GM20431 (cell line): Measurements from ENCODE around the gene WDR64.

Experiments
- in situ Hi-C: fragments of 300-500 bp; cut with MseI, MboI; formaldehyde crosslinking; loops from one replicate; pipeline ENCODE4 v1.15.0; 2020; ENCODE audit warnings: low sequenced_read_pairs; ENCODE audit not compliant: unreplicated experiment

The WDR64 gene

DNA sequence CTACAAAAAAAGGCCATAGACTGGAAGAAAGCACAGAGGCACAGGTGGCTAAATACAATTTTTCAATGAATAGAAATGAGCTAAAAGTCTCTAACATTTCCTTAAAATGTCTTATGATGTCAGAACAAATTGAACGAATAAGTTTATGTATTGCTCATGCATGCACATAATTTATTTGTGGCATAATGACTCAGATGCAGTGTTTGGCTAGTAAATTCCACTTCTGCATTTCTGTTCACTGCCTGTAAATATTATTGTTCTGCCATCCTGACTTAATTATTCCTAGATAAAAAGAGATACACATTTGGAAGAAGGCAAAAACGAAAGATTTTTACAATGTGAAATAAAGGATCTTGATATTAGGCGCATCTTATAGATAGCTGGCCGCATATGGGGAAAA is 169.3 kb downstream of the WDR64 start:
- in situ Hi-C loops = no loop called here

DNA sequence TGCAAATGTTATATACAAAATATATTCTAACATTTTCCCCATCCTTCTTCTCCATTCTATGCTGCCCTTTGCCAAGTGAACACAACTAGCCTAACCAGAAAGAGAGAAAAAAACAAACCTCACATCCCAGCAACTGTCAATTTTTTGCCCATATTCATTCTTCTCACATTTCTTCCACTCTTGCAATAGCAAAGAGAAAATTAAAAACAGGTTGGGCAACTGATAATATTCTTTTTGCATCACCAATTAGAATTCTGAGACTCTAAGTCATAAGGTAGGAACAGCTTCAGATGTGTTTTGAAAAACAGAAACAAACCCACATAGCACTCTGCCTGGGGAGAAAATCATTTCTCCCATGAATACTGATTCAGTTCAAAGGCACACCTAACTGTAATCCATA is 170.8 kb downstream of the WDR64 start:
- in situ Hi-C loops = no loop called here

DNA sequence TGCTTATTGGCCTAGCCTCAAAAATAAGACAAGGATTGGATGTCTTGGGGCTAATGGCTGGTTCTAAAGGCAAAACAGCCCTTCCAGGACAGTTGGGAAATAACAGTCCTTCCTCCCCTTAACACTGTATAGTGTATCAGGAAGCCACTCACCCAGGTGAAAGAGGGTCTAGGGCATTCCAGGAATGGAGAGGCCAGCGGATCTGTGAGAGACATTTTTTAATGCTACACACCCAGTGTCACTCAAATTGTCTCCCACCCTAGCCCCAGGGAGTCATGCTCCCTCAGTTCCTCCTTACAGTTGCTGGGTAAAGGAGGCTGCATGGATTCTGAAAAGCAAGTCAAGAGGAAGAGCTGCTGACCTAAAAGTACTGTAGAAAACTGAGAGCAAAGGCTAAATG is 171.8 kb downstream of the WDR64 start:
- in situ Hi-C loops = no loop called here

- in situ Hi-C loops = loop anchor here (25.0 kb wide), 2 partner anchors 213 to 313 kb away; partner anchors contain the start of gene FH
Observed at GRCh38 chr1:241825581-241825980, 173.5 kb downstream of the WDR64 start.

GRCh38 chr1:241826613-241827012 is 174.5 kb downstream of the WDR64 start:
- in situ Hi-C loops = loop anchor here (25.0 kb wide), 2 partner anchors 214 to 314 kb away; partner anchors contain the start of gene FH

DNA sequence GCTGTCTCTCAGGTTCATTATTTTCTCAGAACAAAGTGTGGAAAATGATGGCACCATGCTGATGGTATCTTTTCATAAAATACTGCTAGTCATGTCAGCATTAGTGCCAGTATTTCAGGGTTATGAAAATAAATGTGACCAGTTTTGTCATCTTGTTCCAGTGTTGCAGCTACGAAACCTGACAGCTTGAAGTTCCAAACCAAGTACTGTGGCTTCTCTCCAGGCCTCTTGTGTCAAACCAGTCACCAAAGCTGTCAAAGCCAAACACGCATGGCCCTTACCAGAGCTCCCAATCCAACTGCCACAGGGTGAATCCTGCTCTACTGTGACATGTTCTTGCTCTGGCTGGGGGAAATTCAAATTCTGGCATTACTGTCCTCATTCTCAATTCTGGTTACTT is 175.2 kb downstream of the WDR64 start:
- in situ Hi-C loops = loop anchor here (25.0 kb wide), 2 partner anchors 215 to 315 kb away; partner anchors contain the start of gene FH

GRCh38 chr1:241828463-241829021 is 176.5 kb downstream of the WDR64 start:
- in situ Hi-C loops = loop anchor here (25.0 kb wide), 2 partner anchors 216 to 316 kb away; partner anchors contain the start of gene FH

- in situ Hi-C loops = loop anchor here (25.0 kb wide), 2 partner anchors 217 to 317 kb away; partner anchors contain the start of gene FH
Observed at GRCh38 chr1:241829468-241829867, 177.4 kb downstream of the WDR64 start.

DNA sequence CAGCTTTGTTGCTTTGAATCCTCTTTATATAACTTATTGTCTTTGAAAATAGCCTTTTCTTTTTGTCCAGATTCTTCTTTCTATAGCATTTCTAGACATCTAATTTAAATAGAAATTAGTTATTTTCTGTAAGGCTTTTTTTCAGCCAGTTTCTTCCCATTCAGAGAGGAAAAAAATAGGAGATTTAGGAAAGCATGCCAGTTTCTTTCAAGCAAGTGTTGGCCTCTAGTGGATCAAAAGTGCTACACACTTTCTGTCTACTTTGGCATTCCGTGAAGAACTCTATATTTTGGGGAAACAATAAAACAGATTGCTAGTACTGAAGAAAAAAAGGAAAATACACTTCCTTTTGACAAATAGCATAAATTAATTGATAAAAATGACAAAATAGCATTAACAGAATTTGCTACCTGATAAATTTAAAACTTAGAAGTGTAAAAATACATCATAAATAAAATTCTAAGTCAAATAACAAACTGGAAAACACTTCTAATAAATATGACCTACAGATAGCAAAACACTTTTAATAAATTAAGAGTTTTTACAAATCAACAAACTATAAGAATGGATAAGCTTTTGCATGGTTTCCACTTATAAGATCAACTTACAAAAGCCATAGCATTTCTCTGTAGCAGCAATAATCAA is 182.8 kb downstream of the WDR64 start:
- in situ Hi-C loops = loop anchor here (25.0 kb wide), 2 partner anchors 223 to 323 kb away; partner anchors contain the start of gene FH

- in situ Hi-C loops = loop anchor here (25.0 kb wide), 2 partner anchors 225 to 325 kb away; partner anchors contain the start of gene FH
Observed at GRCh38 chr1:241836941-241837340, 184.9 kb downstream of the WDR64 start.

- in situ Hi-C loops = loop anchor here (25.0 kb wide), 2 partner anchors 225 to 325 kb away; partner anchors contain the start of gene FH
Observed at GRCh38 chr1:241837416-241837815, 185.3 kb downstream of the WDR64 start.

DNA sequence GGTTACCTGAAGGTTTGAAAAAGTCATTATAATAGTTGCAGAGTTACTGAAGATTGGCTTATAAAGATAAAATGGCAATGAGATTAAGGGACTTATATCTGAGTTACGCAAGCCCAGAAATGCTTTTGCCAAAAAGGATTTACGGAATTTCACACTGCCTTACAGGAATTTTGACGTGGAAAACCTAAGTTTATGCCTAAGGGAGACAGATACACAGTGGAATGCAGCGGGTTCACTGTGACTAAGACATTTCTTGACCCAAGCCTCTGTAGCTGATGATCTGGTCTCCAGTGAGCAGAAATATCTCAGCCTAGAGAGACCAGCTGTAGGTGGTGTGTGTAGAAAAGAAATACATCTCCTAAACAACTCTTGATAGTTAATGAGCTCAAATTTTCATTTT is 185.8 kb downstream of the WDR64 start:
- in situ Hi-C loops = loop anchor here (25.0 kb wide), 2 partner anchors 226 to 326 kb away; partner anchors contain the start of gene FH

DNA sequence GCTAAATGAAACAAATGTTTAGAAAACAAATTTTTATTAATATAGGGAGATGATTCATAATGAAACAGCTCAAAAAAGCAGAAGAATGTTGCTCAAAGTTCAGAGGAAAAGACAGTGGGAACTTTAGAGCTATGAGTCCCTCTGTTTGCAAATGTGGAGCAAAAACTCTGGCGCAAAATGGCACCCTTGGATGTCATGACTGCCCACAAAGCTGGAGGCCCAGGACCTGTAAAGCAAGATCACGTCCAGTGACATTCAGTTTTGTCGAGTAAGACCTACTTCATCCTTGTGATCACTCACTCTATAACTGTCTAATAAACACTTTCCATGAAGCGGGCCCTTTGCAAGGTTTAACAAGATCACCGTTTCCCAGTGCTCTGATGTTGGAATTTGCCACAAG is 186.8 kb downstream of the WDR64 start:
- in situ Hi-C loops = loop anchor here (25.0 kb wide), 2 partner anchors 227 to 327 kb away; partner anchors contain the start of gene FH

DNA sequence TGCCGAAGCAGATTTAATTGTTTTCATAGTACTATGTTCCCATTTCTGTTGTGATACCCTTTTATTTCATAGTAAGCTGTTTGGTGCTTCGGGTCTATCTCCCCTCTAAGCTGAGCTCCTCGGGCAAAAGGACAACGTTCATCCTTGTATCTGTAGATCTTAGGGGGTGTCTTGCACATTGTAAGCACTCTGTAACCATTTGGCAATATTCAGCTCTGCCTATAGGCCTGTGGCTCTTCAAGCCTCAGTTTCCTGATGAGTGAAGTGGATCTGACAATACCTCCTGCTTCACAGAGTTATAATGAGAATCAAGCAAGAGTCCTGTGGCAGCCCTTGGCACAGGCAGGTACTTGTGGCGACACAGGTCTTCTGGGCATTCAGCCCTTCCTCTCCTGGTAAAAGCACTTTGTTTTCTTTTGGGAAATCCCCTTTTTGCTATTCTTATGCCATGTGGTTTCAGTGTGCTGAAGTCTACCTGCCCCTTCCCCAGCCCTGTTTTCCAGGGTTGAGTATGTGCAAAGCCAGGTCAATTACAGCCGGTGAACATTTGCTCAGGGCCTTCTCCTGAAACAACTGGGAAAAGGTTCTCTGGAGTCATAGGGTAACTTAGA is 187.4 kb downstream of the WDR64 start:
- in situ Hi-C loops = loop anchor here (25.0 kb wide), 2 partner anchors 227 to 327 kb away; partner anchors contain the start of gene FH

GRCh38 chr1:241840164-241840563 is 188.1 kb downstream of the WDR64 start:
- in situ Hi-C loops = loop anchor here (25.0 kb wide), 2 partner anchors 228 to 328 kb away; partner anchors contain the start of gene FH

GRCh38 chr1:241841691-241842090 is 189.6 kb downstream of the WDR64 start:
- in situ Hi-C loops = loop anchor here (25.0 kb wide), 2 partner anchors 229 to 329 kb away; partner anchors contain the start of gene FH

DNA sequence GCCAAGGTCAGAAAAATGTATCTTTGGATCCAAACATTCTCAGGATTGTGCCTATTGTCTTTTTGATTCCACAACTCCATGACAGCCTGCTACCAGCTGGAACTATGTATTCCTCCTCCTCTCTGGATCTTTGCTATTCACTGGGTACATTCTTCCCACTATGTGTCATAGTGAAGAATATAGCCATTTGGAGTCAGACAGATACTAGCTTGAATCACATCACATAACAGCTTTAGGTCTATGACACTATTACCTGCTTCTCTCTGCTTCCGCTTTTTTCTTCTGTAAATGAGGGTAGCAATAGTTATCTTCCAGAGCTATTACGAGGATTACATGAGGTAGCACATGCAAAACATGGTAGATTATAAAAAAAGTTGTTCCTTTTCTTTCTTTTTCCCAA is 190.5 kb downstream of the WDR64 start:
- in situ Hi-C loops = loop anchor here (25.0 kb wide), 2 partner anchors 230 to 330 kb away; partner anchors contain the start of gene FH

GRCh38 chr1:241844593-241844992 is 192.5 kb downstream of the WDR64 start:
- in situ Hi-C loops = loop anchor here (25.0 kb wide), 2 partner anchors 232 to 332 kb away; partner anchors contain the start of gene FH

DNA sequence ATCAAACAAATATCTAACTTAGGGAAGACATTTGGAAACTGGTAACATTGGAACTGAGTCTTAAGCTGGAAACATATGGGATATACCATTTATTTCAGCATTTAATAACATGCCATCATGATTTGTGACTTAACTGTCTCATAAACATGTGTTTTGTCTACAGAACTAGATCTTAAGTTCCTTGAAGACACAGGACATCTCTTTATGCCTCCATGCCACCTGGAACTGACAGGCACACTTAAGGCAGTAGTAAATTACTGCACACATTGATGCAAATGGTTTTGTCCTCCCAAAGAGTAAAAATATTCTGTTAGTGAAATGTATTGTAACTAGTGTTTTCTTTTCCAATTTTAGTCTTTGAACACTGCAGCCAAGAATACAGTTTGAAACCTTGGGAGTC is 194.3 kb downstream of the WDR64 start:
- in situ Hi-C loops = loop anchor here (25.0 kb wide), 2 partner anchors 234 to 334 kb away; partner anchors contain the start of gene FH

DNA sequence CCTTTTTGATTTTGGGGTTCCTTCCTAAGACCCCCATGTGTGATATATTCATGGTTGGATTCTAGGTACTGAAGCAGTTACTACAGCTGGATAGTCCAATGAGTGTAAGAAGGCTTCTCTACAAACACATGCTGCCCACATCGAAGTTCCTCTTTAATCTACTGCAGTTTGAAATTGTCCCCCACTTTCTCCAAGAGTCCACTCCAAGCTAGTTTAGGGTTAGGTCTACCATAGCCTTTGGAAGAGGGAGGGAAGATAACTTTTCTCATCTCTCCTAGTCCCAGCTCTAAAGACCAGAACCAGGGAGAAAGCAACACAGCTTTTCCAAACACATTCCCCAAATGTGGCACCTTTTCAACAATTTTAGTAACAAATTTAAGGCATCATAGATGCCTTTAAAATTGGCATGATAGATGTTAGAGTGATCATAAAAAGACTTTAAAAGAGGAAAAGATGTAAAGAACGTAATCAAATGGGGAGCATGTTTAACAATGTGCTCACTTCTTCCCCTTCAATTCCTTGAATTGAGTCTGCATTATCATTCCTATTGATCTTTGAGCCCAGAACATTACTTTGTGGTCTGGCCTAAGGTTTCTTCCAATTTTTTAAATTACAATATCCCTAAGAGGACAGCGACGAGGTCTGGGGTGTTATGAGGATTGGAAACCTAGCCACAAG is 194.9 kb downstream of the WDR64 start:
- in situ Hi-C loops = loop anchor here (25.0 kb wide), 2 partner anchors 235 to 335 kb away; partner anchors contain the start of gene FH
